Astrocyte (in vitro differentiated cells and primary cell): Measurements from ENCODE around the gene CACNA2D4. TPM values are rescaled to one million over a fixed set of nuclear protein-coding genes. Genes with fewer than 3 reads are reported as not detected.

Source experiments
- DNase-seq: peaks from one replicate; pipeline ENCODE4 v3.0.0-alpha.2; 2010; ENCODE audit warnings: low read depth
- FAIRE-seq: peaks from 2 replicates; lab custom pipeline; 2011; peaks lifted over from hg19 to GRCh38; lab: Jason Lieb, UNC
- H2AFZ ChIP-seq: 2 replicates; pipeline ENCODE4 v1.6.0; 2012; ENCODE audit warnings: low read depth, low read length, inconsistent platforms
- H3K27ac ChIP-seq: 2 replicates; pipeline ENCODE4 v1.5.1; 2011; ENCODE audit warnings: low read depth, low read length, inconsistent platforms
- H3K27me3 ChIP-seq: 2 replicates; pipeline ENCODE4 v1.6.0; 2011; ENCODE audit warnings: low read length, inconsistent platforms; ENCODE audit not compliant: insufficient read depth
- H3K36me3 ChIP-seq: 2 replicates; pipeline ENCODE4 v1.5.1; 2011; ENCODE audit warnings: low read length, inconsistent platforms; ENCODE audit not compliant: insufficient read depth
- H3K4me1 ChIP-seq: 2 replicates; pipeline ENCODE4 v1.5.1; 2011; ENCODE audit warnings: low read length, inconsistent platforms; ENCODE audit not compliant: insufficient read depth
- H3K4me2 ChIP-seq: 2 replicates; pipeline ENCODE4 v1.6.0; 2012; ENCODE audit warnings: low read length, inconsistent platforms
- H3K4me3 ChIP-seq: 2 replicates; pipeline ENCODE4 v1.5.1; 2011; ENCODE audit warnings: low read depth, mild to moderate bottlenecking, low read length, inconsistent platforms; ENCODE audit not compliant: insufficient read depth
- H3K79me2 ChIP-seq: 2 replicates; pipeline ENCODE4 v1.6.0; 2012; ENCODE audit warnings: mild to moderate bottlenecking, low read length, inconsistent platforms; ENCODE audit not compliant: insufficient read depth
- H3K9ac ChIP-seq: 2 replicates; pipeline ENCODE4 v1.6.0; 2012; ENCODE audit warnings: mild to moderate bottlenecking, low read length, inconsistent platforms
- H3K9me3 ChIP-seq: 2 replicates; pipeline ENCODE4 v1.5.1; 2012; ENCODE audit warnings: low read depth, mild to moderate bottlenecking, low read length, inconsistent platforms; ENCODE audit not compliant: insufficient read depth
- H4K20me1 ChIP-seq: 2 replicates; pipeline ENCODE4 v1.6.0; 2012; ENCODE audit warnings: low read length, inconsistent platforms; ENCODE audit not compliant: insufficient read depth
- H3K27ac Mint-ChIP-seq: one replicate; pipeline ENCODE4 v1.8.0; 2021; ENCODE audit warnings: mild to moderate bottlenecking, mixed read lengths; ENCODE audit not compliant: unreplicated experiment
- H3K27me3 Mint-ChIP-seq: one replicate; pipeline ENCODE4 v1.8.0; 2021; ENCODE audit warnings: low read depth, mixed read lengths; ENCODE audit not compliant: unreplicated experiment
- H3K36me3 Mint-ChIP-seq: one replicate; pipeline ENCODE4 v1.8.0; 2021; ENCODE audit warnings: low read depth, mixed read lengths; ENCODE audit not compliant: unreplicated experiment
- H3K4me1 Mint-ChIP-seq: one replicate; pipeline ENCODE4 v1.8.0; 2021; ENCODE audit warnings: low read depth, mixed read lengths; ENCODE audit not compliant: unreplicated experiment
- H3K4me3 Mint-ChIP-seq: one replicate; pipeline ENCODE4 v1.8.0; 2021; ENCODE audit warnings: mild to moderate bottlenecking, moderate library complexity, mixed read lengths; ENCODE audit not compliant: unreplicated experiment
- H3K9me3 Mint-ChIP-seq: one replicate; pipeline ENCODE4 v1.8.0; 2021; ENCODE audit warnings: mild to moderate bottlenecking, mixed read lengths; ENCODE audit not compliant: unreplicated experiment
- CTCF ChIP-seq: IDR thresholded peaks from 2 replicates; pipeline ENCODE4 v1.5.1; 2011; ENCODE audit warnings: low read depth, mild to moderate bottlenecking, inconsistent platforms, low read length, moderate library complexity; ENCODE audit not compliant: insufficient read depth
- EZH2 ChIP-seq: IDR thresholded peaks from 2 replicates; pipeline ENCODE4 v1.6.1; 2012; ENCODE audit warnings: mild to moderate bottlenecking, low read length, inconsistent platforms; ENCODE audit not compliant: insufficient read depth
- total RNA-seq: library from RNA; stranded (reverse); gene quantifications from 2 replicates; pipeline ENCODE4 v1.2.1, GENCODE V29; 2021

CACNA2D4 gene
- total RNA-seq, 1 donor from 2014 or later, result 0.09 TPM

- no peaks in the 10 kb centered on the region for H3K9me3 ChIP-seq
- no peaks in the 10 kb centered on the region for H3K4me1 ChIP-seq
- H3K4me2 ChIP-seq, result no peak overlapping the region
- H3K36me3 Mint-ChIP-seq, result no peaks in the 10 kb centered on the region
- no peak overlapping the region for H3K27ac Mint-ChIP-seq
- FAIRE-seq (no peak), DNase-seq (no peak)
- no peak overlapping the region for H3K4me3 Mint-ChIP-seq
- H3K79me2 ChIP-seq, result no peaks in the 10 kb centered on the region
- H3K27me3 Mint-ChIP-seq, result peaks cover 25% of the 10 kb centered on the region
- no peak overlapping the region for H3K9ac ChIP-seq
- TF ChIP-seq EZH2 (no peak), CTCF (no peak)
- no peaks in the 10 kb centered on the region for H3K36me3 ChIP-seq
- H3K27me3 ChIP-seq, result peaks cover 5% of the 10 kb centered on the region
- H3K27ac ChIP-seq, result no peak overlapping the region
- H3K4me3 ChIP-seq, result no peak overlapping the region
- H2AFZ ChIP-seq, result no peak overlapping the region
- peaks cover 3% of the 10 kb centered on the region for H3K4me1 Mint-ChIP-seq
- no peaks in the 10 kb centered on the region for H3K9me3 Mint-ChIP-seq
- no peaks in the 10 kb centered on the region for H4K20me1 ChIP-seq
Observed at GRCh38 chr12:1919763-1920162, 1.3 kb upstream of the CACNA2D4 start.

GRCh38 chr12:1919284-1919683 lies 832 bp upstream of the CACNA2D4 start:
- Histone ChIP-seq H3K9me3 (no peaks in the 10 kb centered on the region), H3K9ac (no peak overlapping the region), H3K4me3 (no peak overlapping the region), H3K27ac (no peak overlapping the region), H3K4me1 (no peaks in the 10 kb centered on the region), H3K79me2 (no peaks in the 10 kb centered on the region), H3K4me2 (no peak overlapping the region), H4K20me1 (no peaks in the 10 kb centered on the region), H2AFZ (no peak overlapping the region), H3K27me3 (peaks cover 5% of the 10 kb centered on the region), H3K36me3 (no peaks in the 10 kb centered on the region)
- FAIRE-seq (no peak), DNase-seq (no peak)
- no peaks in the 10 kb centered on the region for H3K36me3 Mint-ChIP-seq
- TF ChIP-seq CTCF (no peak), EZH2 (no peak)
- no peak overlapping the region for H3K4me3 Mint-ChIP-seq
- peaks cover 21% of the 10 kb centered on the region for H3K27me3 Mint-ChIP-seq
- peak overlapping the region; percentile 84 for H3K27ac Mint-ChIP-seq
- H3K4me1 Mint-ChIP-seq, result peaks cover 3% of the 10 kb centered on the region
- H3K9me3 Mint-ChIP-seq, result no peaks in the 10 kb centered on the region

- TF ChIP-seq EZH2 (no peak), CTCF (no peak)
- no peaks in the 10 kb centered on the region for H4K20me1 ChIP-seq
- H3K4me1 ChIP-seq, result no peaks in the 10 kb centered on the region
- H2AFZ ChIP-seq, result no peak overlapping the region
- no peaks in the 10 kb centered on the region for H3K36me3 ChIP-seq
- Mint-ChIP-seq H3K27me3 (peaks cover 21% of the 10 kb centered on the region), H3K4me3 (no peak overlapping the region), H3K27ac (no peak overlapping the region), H3K36me3 (no peaks in the 10 kb centered on the region), H3K4me1 (peaks cover 3% of the 10 kb centered on the region), H3K9me3 (no peaks in the 10 kb centered on the region)
- no peak for DNase-seq
- H3K4me3 ChIP-seq, result no peak overlapping the region
- no peak overlapping the region for H3K4me2 ChIP-seq
- H3K79me2 ChIP-seq, result no peaks in the 10 kb centered on the region
- peaks cover 5% of the 10 kb centered on the region for H3K27me3 ChIP-seq
- FAIRE-seq, result no peak
- no peaks in the 10 kb centered on the region for H3K9me3 ChIP-seq
- no peak overlapping the region for H3K9ac ChIP-seq
- no peak overlapping the region for H3K27ac ChIP-seq
Observed at GRCh38 chr12:1918884-1919236, 408 bp upstream of the CACNA2D4 start.
